Mesothelial cell of epicardium (in vitro differentiated cells): Measurements from ENCODE around the gene MFGE8. TPM values are rescaled to one million over a fixed set of nuclear protein-coding genes. Genes with fewer than 3 reads are reported as not detected.

Source experiments
- DNase-seq, 2 experiments: peaks; one replicate each; pipeline ENCODE4 v3.0.0; 2021; ENCODE audit warnings: low spot score in 2 of 2; ENCODE audit not compliant: unreplicated experiment in 2 of 2
- H3K27ac Mint-ChIP-seq: 2 replicates; pipeline ENCODE4 v1.8.0; 2021; ENCODE audit warnings: mixed read lengths
- H3K27me3 Mint-ChIP-seq: 2 replicates; pipeline ENCODE4 v1.8.0; 2021; ENCODE audit warnings: low read depth, mixed read lengths
- H3K36me3 Mint-ChIP-seq: 2 replicates; pipeline ENCODE4 v1.8.0; 2021; ENCODE audit warnings: mixed read lengths
- H3K4me1 Mint-ChIP-seq: 2 replicates; pipeline ENCODE4 v1.8.0; 2021; ENCODE audit warnings: mixed read lengths
- H3K4me3 Mint-ChIP-seq: 2 replicates; pipeline ENCODE4 v1.8.0; 2021; ENCODE audit warnings: mild to moderate bottlenecking, moderate library complexity, mixed read lengths
- H3K9me3 Mint-ChIP-seq: 2 replicates; pipeline ENCODE4 v1.8.0; 2021; ENCODE audit warnings: mixed read lengths
- total RNA-seq: library from RNA; stranded (reverse); gene quantifications from 3 replicates; pipeline ENCODE4 v1.2.1, GENCODE V29; 2021
- TF ChIP-seq, protein P1 (sequence below): fragments of 200-600 bp; sonication (generic); IDR thresholded peaks from one replicate; pipeline ENCODE4 v1.5.0; 2021; ENCODE audit warnings: antibody characterized with exemption; ENCODE audit not compliant: unreplicated experiment

MFGE8 gene
- total RNA-seq, 1 donor from 2014 or later: 181 TPM

DNA sequence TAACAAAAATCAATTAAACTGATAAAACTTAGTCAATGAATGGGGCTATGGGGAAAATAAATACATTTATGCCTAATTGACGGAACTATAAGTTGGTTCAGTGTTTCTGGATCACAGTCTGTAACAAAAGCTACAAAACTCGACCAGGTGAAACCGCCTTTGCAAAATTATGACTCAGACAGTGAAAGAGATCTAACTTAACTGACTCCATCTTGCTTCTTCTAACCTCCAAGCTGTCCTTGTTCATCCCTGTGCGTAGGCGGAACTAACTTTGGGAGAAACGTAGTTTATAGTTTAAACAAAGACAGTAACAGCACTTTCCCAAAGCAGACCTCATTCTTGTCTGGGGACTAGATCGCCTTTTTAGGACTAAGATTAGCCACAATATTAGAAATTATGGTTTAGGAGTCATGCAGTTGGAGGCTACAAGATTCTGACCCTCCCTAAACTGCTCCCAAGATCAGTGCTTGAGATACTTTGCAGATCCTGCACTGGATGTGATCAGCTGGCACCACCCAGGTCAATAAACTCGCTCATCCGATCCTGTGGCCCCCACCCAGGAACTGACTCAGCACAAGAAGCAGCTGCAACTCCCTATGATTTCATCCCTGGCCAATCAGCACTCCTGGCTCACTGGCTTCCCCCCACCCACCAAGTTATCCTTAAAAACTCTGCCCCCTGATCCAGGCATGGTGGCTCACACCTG is 7.2 kb upstream of the MFGE8 start:
- DNase-seq: no peak
- Mint-ChIP-seq H3K4me3 (no peak overlapping the region), H3K4me1 (no peaks in the 10 kb centered on the region), H3K36me3 (no peaks in the 10 kb centered on the region), H3K9me3 (no peaks in the 10 kb centered on the region), H3K27ac (no peak overlapping the region), H3K27me3 (no peaks in the 10 kb centered on the region)
- TF ChIP-seq, protein P1, sequence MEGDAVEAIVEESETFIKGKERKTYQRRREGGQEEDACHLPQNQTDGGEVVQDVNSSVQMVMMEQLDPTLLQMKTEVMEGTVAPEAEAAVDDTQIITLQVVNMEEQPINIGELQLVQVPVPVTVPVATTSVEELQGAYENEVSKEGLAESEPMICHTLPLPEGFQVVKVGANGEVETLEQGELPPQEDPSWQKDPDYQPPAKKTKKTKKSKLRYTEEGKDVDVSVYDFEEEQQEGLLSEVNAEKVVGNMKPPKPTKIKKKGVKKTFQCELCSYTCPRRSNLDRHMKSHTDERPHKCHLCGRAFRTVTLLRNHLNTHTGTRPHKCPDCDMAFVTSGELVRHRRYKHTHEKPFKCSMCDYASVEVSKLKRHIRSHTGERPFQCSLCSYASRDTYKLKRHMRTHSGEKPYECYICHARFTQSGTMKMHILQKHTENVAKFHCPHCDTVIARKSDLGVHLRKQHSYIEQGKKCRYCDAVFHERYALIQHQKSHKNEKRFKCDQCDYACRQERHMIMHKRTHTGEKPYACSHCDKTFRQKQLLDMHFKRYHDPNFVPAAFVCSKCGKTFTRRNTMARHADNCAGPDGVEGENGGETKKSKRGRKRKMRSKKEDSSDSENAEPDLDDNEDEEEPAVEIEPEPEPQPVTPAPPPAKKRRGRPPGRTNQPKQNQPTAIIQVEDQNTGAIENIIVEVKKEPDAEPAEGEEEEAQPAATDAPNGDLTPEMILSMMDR: no peak

DNA sequence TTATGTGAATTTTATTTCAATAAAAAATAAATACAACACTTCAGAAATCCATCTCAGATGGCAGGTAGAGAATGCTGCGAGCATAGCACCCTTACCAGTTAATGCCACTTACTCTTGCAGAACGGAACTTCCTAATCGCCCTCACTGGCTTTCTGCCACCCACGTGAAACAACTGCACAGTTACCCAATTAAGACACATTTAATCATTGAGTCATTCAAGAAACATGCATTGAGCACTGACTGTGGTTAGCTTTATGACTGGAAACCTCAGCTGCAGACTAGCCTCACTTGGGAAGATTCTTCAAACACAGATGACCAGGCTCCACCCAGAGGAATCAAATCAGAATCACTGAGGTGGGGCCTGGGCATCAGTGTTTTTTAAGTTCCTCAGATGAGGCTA is 5.6 kb upstream of the MFGE8 start:
- TF ChIP-seq, protein P1: no peak
- no peak for DNase-seq
- Mint-ChIP-seq H3K27me3 (no peaks in the 10 kb centered on the region), H3K4me1 (peaks cover 3% of the 10 kb centered on the region), H3K4me3 (no peak overlapping the region), H3K9me3 (no peaks in the 10 kb centered on the region), H3K27ac (no peak overlapping the region), H3K36me3 (no peaks in the 10 kb centered on the region)

DNA sequence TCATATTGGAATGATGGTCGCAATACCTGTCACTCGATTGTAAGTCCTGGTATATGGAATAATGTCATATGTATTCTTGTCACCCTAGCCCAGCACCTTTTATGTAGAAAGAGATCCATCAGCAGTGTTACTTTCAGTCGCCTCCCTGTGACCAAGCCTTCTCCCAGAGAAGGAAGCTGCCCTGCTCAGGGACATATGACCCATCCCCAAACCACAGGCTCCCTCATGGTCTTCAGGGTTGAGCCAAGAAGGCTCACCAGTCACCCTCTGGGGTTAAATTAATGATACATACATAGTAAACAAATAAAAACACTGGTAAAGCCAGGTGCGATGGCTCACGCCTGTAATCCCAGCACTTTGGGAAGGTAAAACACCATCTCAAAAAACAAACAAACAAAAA is 4.6 kb upstream of the MFGE8 start:
- Mint-ChIP-seq H3K4me1 (peaks cover 7% of the 10 kb centered on the region), H3K27me3 (no peaks in the 10 kb centered on the region), H3K36me3 (no peaks in the 10 kb centered on the region), H3K27ac (no peak overlapping the region), H3K4me3 (no peak overlapping the region), H3K9me3 (no peaks in the 10 kb centered on the region)
- no peak for DNase-seq
- TF ChIP-seq, protein P1: no peak

DNA sequence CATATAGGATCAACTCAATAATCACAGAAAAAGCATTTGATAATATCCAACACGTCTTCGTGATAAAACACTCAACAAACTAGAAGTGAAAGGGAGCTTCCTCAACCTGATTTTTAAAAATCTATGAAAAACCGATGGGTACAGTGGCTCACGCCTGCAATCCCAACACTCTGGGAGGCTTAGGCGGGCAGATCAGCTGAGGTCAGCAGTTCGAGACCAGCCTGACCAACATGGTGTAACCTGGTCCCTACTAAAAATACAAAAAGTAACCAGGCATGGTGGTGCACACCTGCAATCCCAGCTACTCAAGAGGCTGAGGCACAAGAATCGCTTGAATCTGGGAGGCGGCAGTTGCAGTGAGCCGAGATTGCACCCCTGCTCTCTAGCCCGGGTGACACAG is 2.2 kb upstream of the MFGE8 start:
- Mint-ChIP-seq H3K27ac (no peak overlapping the region), H3K4me3 (no peak overlapping the region), H3K9me3 (no peaks in the 10 kb centered on the region), H3K36me3 (peaks cover 2% of the 10 kb centered on the region), H3K27me3 (no peaks in the 10 kb centered on the region), H3K4me1 (peaks cover 23% of the 10 kb centered on the region)
- DNase-seq: no peak
- TF ChIP-seq, protein P1: no peak

DNA sequence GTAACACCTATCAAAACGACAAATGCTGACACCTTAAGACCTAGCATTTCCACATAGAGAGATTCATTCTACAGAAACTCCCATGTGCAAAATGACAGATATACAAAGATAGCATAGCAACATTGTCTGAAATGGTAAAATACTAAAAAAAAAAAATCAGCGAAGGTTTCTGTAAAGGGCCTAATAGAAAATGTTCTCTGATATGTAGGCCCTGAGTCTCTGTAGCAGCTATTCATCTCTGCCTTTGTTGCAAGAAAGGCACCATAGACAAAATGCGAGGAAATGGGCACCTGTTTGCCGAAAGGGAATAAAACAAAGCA is 631 bp upstream of the MFGE8 start:
- TF ChIP-seq, protein P1: no peak
- no peak for DNase-seq

DNA sequence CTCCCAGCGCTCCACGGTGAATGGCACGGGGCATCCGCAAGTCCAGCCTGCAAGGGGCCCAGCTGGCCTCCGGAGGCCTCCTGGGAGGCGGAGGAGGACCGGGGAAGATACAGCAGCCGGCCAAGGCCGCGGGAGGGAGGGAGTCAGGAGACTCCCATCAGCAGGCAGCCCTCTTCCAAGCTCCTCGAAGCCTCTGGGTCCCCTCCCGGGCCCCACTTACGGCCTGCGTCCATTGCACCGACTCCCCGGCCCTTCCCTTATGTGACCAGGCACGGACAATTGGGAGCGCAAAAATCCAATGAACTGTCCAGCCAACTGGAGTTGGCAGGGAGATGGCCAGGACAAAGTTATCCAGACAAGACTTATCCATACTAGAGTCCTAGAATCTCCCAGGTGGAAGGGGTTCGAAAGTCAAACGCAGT is 668 bp downstream of the MFGE8 start:
- Mint-ChIP-seq H3K27ac (peak overlapping the region; percentile 56), H3K4me3 (peak overlapping the region; percentile 88), H3K9me3 (no peaks in the 10 kb centered on the region), H3K27me3 (no peaks in the 10 kb centered on the region), H3K4me1 (peaks cover 32% of the 10 kb centered on the region), H3K36me3 (peaks cover 17% of the 10 kb centered on the region)
- DNase-seq: no peak
- TF ChIP-seq, protein P1: no peak

More for the DNA sequence above, 631 bp upstream of the MFGE8 start:
- Mint-ChIP-seq H3K9me3 (no peaks in the 10 kb centered on the region), H3K27me3 (no peaks in the 10 kb centered on the region), H3K36me3 (peaks cover 12% of the 10 kb centered on the region), H3K27ac (peak overlapping the region; percentile 84), H3K4me1 (peaks cover 32% of the 10 kb centered on the region), H3K4me3 (peak overlapping the region; percentile 88)
